Cardiac atrium fibroblast (primary cell): ENCODE data around the gene KRTAP9-6. TPM values are rescaled to one million over a fixed set of nuclear protein-coding genes. Genes with fewer than 3 reads are reported as not detected.

ENCODE experiments used
- total RNA-seq: library from RNA; depleted of rRNA; stranded (reverse); fragments of >200 nt; gene quantifications from 2 replicates; pipeline ENCODE4 v1.2.3, GENCODE V29; 2015

The KRTAP9-6 gene
- total RNA-seq, result not detected in 2 replicates

GRCh38 chr17:41265078-41265477 lies at the start of gene KRTAP9-6:
KRTAP9-6 (plus strand) TSS chr17:41265378; CDS start chr17:41265378, 0 bp downstream.

GRCh38 chr17:41226598-41227095 lies 38.5 kb upstream of the KRTAP9-6 start, which contains the start of gene KRTAP9-2:
KRTAP9-2 (plus strand) TSS chr17:41226648; CDS start chr17:41226655, 7 bp downstream.

GRCh38 chr17:41232399-41233105 lies 32.6 kb upstream of the KRTAP9-6 start, which contains the start of gene KRTAP9-3:
KRTAP9-3 (plus strand) TSS chr17:41232449; CDS start chr17:41232502, 53 bp downstream.

GRCh38 chr17:41237949-41238437 lies 27.2 kb upstream of the KRTAP9-6 start, which contains the start of gene KRTAP9-8:
KRTAP9-8 (plus strand) TSS chr17:41237999; CDS start chr17:41238052, 53 bp downstream.

GRCh38 chr17:41249637-41250240 lies 15.4 kb upstream of the KRTAP9-6 start, which contains the start of gene KRTAP9-4:
KRTAP9-4 (plus strand) TSS chr17:41249687; CDS start chr17:41249721, 34 bp downstream.

GRCh38 chr17:41255381-41256290 lies 9.5 kb upstream of the KRTAP9-6 start, which contains the start of gene KRTAP9-9:
KRTAP9-9 (plus strand) TSS chr17:41255384.

GRCh38 chr17:41275648-41276190 lies 10.5 kb downstream of the KRTAP9-6 start, which contains the start of gene KRTAP9-7:
KRTAP9-7 (plus strand) TSS chr17:41275698; CDS start chr17:41275698, 0 bp downstream.

GRCh38 chr17:41301916-41302901 lies 37.0 kb downstream of the KRTAP9-6 start, which contains the start of gene KRTAP29-1:
KRTAP29-1 (minus strand) TSS chr17:41302851; CDS start chr17:41302851, 0 bp downstream.

GRCh38 chr17:41308918-41309359 lies 43.8 kb downstream of the KRTAP9-6 start, which contains the start of gene KRTAP16-1:
KRTAP16-1 (minus strand) TSS chr17:41309309; CDS start chr17:41309253, 56 bp downstream.

GRCh38 chr17:41315204-41315794 lies 50.1 kb downstream of the KRTAP9-6 start, which contains the start of gene KRTAP17-1:
KRTAP17-1 (minus strand) TSS chr17:41315710; CDS start chr17:41315650, 60 bp downstream.

Other genes with a start within 250 kb of the KRTAP9-6 start
- gene KRTAP1-5, start 238.2 kb upstream of the KRTAP9-6 start, total RNA-seq, result not detected in 2 replicates
- not detected in 2 replicates for gene KRTAP1-4, start 235.2 kb upstream of the KRTAP9-6 start, total RNA-seq
- gene KRTAP1-3, start 230.5 kb upstream of the KRTAP9-6 start, total RNA-seq, result not detected in 2 replicates
- gene KRTAP1-1, start 223.9 kb upstream of the KRTAP9-6 start, total RNA-seq, result not detected in 2 replicates
- gene KRTAP2-1, start 218.1 kb upstream of the KRTAP9-6 start, total RNA-seq, result not detected in 2 replicates
- not detected in 2 replicates for gene KRTAP2-2, start 210.1 kb upstream of the KRTAP9-6 start, total RNA-seq
- not detected in 2 replicates for gene KRTAP2-3, start 205.3 kb upstream of the KRTAP9-6 start, total RNA-seq
- not detected in 2 replicates for gene KRTAP2-4, start 199.5 kb upstream of the KRTAP9-6 start, total RNA-seq
- not detected in 2 replicates for gene KRTAP4-7, start 181.2 kb upstream of the KRTAP9-6 start, total RNA-seq
- gene KRTAP4-8, start 167.2 kb upstream of the KRTAP9-6 start, total RNA-seq, result not detected in 2 replicates
- gene KRTAP4-16, start 163.2 kb upstream of the KRTAP9-6 start, total RNA-seq, result not detected in 2 replicates
- gene KRTAP4-9, start 160.0 kb upstream of the KRTAP9-6 start, total RNA-seq, result not detected in 2 replicates
- not detected in 2 replicates for gene KRTAP4-11, start 147.0 kb upstream of the KRTAP9-6 start, total RNA-seq
- not detected in 2 replicates for gene KRTAP4-12, start 141.2 kb upstream of the KRTAP9-6 start, total RNA-seq
- gene KRTAP4-6, start 124.8 kb upstream of the KRTAP9-6 start, total RNA-seq, result not detected in 2 replicates
- not detected in 2 replicates for gene KRTAP4-5, start 115.6 kb upstream of the KRTAP9-6 start, total RNA-seq
- gene KRTAP4-4, start 104.6 kb upstream of the KRTAP9-6 start, total RNA-seq, result not detected in 2 replicates
- not detected in 2 replicates for gene KRTAP4-3, start 97.2 kb upstream of the KRTAP9-6 start, total RNA-seq
- gene KRTAP4-2, start 87.2 kb upstream of the KRTAP9-6 start, total RNA-seq, result not detected in 2 replicates
- not detected in 2 replicates for gene KRTAP4-1, start 80.5 kb upstream of the KRTAP9-6 start, total RNA-seq
- not detected in 2 replicates for gene KRTAP9-1, start 75.5 kb upstream of the KRTAP9-6 start, total RNA-seq
- not detected in 2 replicates for gene KRTAP9-2, start 38.7 kb upstream of the KRTAP9-6 start, total RNA-seq
- not detected in 2 replicates for gene KRTAP9-3, start 32.9 kb upstream of the KRTAP9-6 start, total RNA-seq
- not detected in 2 replicates for gene KRTAP9-8, start 27.4 kb upstream of the KRTAP9-6 start, total RNA-seq
- gene KRTAP9-4, start 15.7 kb upstream of the KRTAP9-6 start, total RNA-seq, result not detected in 2 replicates
- not detected in 2 replicates for gene KRTAP9-9, start 10.0 kb upstream of the KRTAP9-6 start, total RNA-seq
- gene KRTAP9-7, start 10.3 kb downstream of the KRTAP9-6 start, total RNA-seq, result not detected in 2 replicates
- not detected in 2 replicates for gene KRTAP29-1, start 37.5 kb downstream of the KRTAP9-6 start, total RNA-seq
- not detected in 2 replicates for gene KRTAP16-1, start 43.9 kb downstream of the KRTAP9-6 start, total RNA-seq
- gene KRTAP17-1, start 50.3 kb downstream of the KRTAP9-6 start, total RNA-seq, result not detected in 2 replicates
- gene KRT33A, start 85.5 kb downstream of the KRTAP9-6 start, total RNA-seq, result not detected in 2 replicates
- gene KRT33B, start 104.4 kb downstream of the KRTAP9-6 start, total RNA-seq, result not detected in 2 replicates
- not detected in 2 replicates for gene KRT34, start 116.9 kb downstream of the KRTAP9-6 start, total RNA-seq
- not detected in 2 replicates for gene KRT31, start 132.2 kb downstream of the KRTAP9-6 start, total RNA-seq
- gene KRT37, start 159.2 kb downstream of the KRTAP9-6 start, total RNA-seq, result not detected in 2 replicates
- gene KRT38, start 175.6 kb downstream of the KRTAP9-6 start, total RNA-seq, result not detected in 2 replicates
- not detected in 2 replicates for gene KRT32, start 202.0 kb downstream of the KRTAP9-6 start, total RNA-seq
- gene KRT35, start 215.8 kb downstream of the KRTAP9-6 start, total RNA-seq, result not detected in 2 replicates
- gene KRT36, start 224.5 kb downstream of the KRTAP9-6 start, total RNA-seq, result not detected in 2 replicates
- gene KRT13, start 240.2 kb downstream of the KRTAP9-6 start, total RNA-seq, result not detected in 2 replicates